Measurements from ENCODE around the gene CLEC3B.

Gene CLEC3B

GRCh38 chr3:45029661-45030060, 3.6 kb downstream of the CLEC3B start:
- FAIRE-seq (no peak), DNase-seq (ENCODE audit: insufficient read length, low spot score) (no peak)
- TF ChIP-seq POU2F2 (IDR thresholded peaks at IDR 0.05; ENCODE audit: low read depth, low read length) (no peak), POLR2AphosphoS5 (IDR thresholded peaks at IDR 0.05; ENCODE audit: low read depth, low read length) (no peak), POLR2A (IDR thresholded peaks at IDR 0.05; ENCODE audit: low read depth, low read length) (no peak), PAX5 (IDR thresholded peaks at IDR 0.05; ENCODE audit: insufficient read depth, low read length, severe bottlenecking) (no peak), TAF1 (IDR thresholded peaks at IDR 0.05; ENCODE audit: low read depth, low read length) (no peak), SPI1 (IDR thresholded peaks at IDR 0.05; ENCODE audit: low read depth, low read length) (no peak)

GRCh38 chr3:45031531-45031930, 5.4 kb downstream of the CLEC3B start:
- DNase-seq (ENCODE audit: insufficient read length, low spot score) (no peak), FAIRE-seq (no peak)
- no peak for TF ChIP-seq SPI1 (IDR thresholded peaks at IDR 0.05; ENCODE audit: low read depth, low read length)
- TF ChIP-seq PAX5 (IDR thresholded peaks at IDR 0.05; ENCODE audit: insufficient read depth, low read length, severe bottlenecking), result no peak
- TF ChIP-seq POU2F2 (IDR thresholded peaks at IDR 0.05; ENCODE audit: low read depth, low read length), result no peak
- no peak for TF ChIP-seq TAF1 (IDR thresholded peaks at IDR 0.05; ENCODE audit: low read depth, low read length)
- TF ChIP-seq POLR2A (IDR thresholded peaks at IDR 0.05; ENCODE audit: low read depth, low read length), result no peak
- no peak for TF ChIP-seq POLR2AphosphoS5 (IDR thresholded peaks at IDR 0.05; ENCODE audit: low read depth, low read length)

GRCh38 chr3:45032113-45032512, 6.0 kb downstream of the CLEC3B start:
- FAIRE-seq, result no peak
- no peak for TF ChIP-seq POU2F2 (IDR thresholded peaks at IDR 0.05; ENCODE audit: low read depth, low read length)
- DNase-seq (ENCODE audit: insufficient read length, low spot score), result no peak

- no peak for FAIRE-seq
- DNase-seq (ENCODE audit: insufficient read length, low spot score), result no peak
- TF ChIP-seq POU2F2 (IDR thresholded peaks at IDR 0.05; ENCODE audit: low read depth, low read length) (no peak), SPI1 (IDR thresholded peaks at IDR 0.05; ENCODE audit: low read depth, low read length) (no peak), TAF1 (IDR thresholded peaks at IDR 0.05; ENCODE audit: low read depth, low read length) (no peak), PAX5 (IDR thresholded peaks at IDR 0.05; ENCODE audit: insufficient read depth, low read length, severe bottlenecking) (no peak), POLR2A (IDR thresholded peaks at IDR 0.05; ENCODE audit: low read depth, low read length) (no peak), POLR2AphosphoS5 (IDR thresholded peaks at IDR 0.05; ENCODE audit: low read depth, low read length) (no peak)
Observed at GRCh38 chr3:45033791-45034190, 7.7 kb downstream of the CLEC3B start.

DNA sequence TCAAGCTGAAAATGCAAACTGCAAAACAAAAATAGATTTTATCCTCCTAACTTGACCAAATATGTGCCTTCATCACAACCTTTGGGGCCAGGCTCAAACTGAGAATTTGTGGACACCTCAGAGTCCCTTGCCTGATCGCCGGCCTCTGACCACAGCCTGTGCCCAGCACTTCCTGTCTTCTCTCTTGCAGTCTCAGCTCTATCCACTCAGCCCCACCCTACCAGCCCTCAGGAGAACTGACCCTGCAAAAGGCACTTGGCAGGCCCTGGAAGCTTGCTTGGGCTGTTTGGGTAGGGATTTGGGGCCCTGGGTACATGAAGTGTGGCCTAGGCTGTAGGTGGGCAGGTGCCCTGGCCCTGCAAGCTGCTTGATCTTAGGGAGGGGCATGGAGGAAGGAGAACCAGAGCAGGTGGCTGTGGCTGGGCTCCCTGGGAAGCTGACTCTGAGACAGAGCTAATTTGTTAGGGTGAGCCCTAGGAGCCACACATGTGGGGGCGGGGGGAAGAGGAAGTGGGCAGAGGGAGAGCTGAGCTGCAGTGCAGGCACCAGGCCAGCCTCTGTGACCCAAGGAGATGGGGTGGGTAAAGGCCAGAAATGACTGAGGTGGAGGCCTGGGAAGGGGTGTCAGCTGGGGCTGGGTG, 8.6 kb downstream of the CLEC3B start:
- TF ChIP-seq POLR2AphosphoS5 (IDR thresholded peaks at IDR 0.05; ENCODE audit: low read depth, low read length), result no peak
- TF ChIP-seq POU2F2 (IDR thresholded peaks at IDR 0.05; ENCODE audit: low read depth, low read length), result no peak
- peak; percentile 81 for TF ChIP-seq SPI1 (IDR thresholded peaks at IDR 0.05; ENCODE audit: low read depth, low read length)
- DNase-seq (ENCODE audit: insufficient read length, low spot score) (no peak), FAIRE-seq (peak; percentile 80)

GRCh38 chr3:45035441-45036301, 9.6 kb downstream of the CLEC3B start:
- TF ChIP-seq POLR2AphosphoS5 (IDR thresholded peaks at IDR 0.05; ENCODE audit: low read depth, low read length), result no peak
- no peak for TF ChIP-seq POLR2A (IDR thresholded peaks at IDR 0.05; ENCODE audit: low read depth, low read length)
- no peak for TF ChIP-seq PAX5 (IDR thresholded peaks at IDR 0.05; ENCODE audit: insufficient read depth, low read length, severe bottlenecking)
- TF ChIP-seq POU2F2 (IDR thresholded peaks at IDR 0.05; ENCODE audit: low read depth, low read length), result no peak
- no peak for TF ChIP-seq TAF1 (IDR thresholded peaks at IDR 0.05; ENCODE audit: low read depth, low read length)
- no peak for TF ChIP-seq SPI1 (IDR thresholded peaks at IDR 0.05; ENCODE audit: low read depth, low read length)
- no peak for FAIRE-seq
- no peak for DNase-seq (ENCODE audit: insufficient read length, low spot score)

DNA sequence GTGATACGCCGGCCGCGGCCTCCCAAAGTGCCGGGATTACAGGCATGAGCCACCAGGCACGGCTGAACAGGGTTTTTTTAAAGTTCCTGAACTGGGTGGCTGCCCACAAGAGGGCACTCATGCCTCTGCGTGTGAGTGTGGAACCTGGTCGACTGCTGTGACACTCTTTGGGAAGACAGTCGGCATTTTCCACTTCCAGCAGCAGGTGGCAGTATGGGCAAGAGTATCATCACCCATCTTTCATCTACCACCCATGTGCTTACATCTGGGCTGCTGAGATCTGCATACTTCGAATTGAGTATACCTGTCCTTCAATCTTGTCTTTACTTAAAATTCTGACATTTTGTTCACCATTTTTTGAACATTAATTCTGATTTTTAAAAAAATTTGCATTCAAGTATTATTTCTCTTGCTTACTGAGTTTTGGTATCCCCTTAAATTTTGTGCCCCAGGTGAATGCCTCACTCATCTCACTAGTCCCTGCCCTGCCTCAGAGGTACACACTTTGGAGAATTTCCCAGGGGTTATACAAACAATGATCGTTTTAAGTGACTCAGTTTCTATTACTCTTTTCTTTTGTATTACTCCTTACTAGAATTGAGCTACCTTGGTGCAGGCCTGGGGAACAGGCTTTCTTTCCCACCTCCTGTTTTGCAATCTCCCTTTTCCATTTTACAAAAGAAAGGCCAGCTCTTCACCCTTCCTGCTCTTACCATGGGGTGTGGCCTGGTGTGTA, 11.8 kb downstream of the CLEC3B start:
- DNase-seq (ENCODE audit: insufficient read length, low spot score) (peak; percentile 85), FAIRE-seq (peak; percentile 99)
- TF ChIP-seq POLR2AphosphoS5 (IDR thresholded peaks at IDR 0.05; ENCODE audit: low read depth, low read length) (no peak), SPI1 (IDR thresholded peaks at IDR 0.05; ENCODE audit: low read depth, low read length) (no peak), POLR2A (IDR thresholded peaks at IDR 0.05; ENCODE audit: low read depth, low read length) (no peak), TAF1 (IDR thresholded peaks at IDR 0.05; ENCODE audit: low read depth, low read length) (no peak), POU2F2 (IDR thresholded peaks at IDR 0.05; ENCODE audit: low read depth, low read length) (no peak), PAX5 (IDR thresholded peaks at IDR 0.05; ENCODE audit: insufficient read depth, low read length, severe bottlenecking) (no peak)

DNA sequence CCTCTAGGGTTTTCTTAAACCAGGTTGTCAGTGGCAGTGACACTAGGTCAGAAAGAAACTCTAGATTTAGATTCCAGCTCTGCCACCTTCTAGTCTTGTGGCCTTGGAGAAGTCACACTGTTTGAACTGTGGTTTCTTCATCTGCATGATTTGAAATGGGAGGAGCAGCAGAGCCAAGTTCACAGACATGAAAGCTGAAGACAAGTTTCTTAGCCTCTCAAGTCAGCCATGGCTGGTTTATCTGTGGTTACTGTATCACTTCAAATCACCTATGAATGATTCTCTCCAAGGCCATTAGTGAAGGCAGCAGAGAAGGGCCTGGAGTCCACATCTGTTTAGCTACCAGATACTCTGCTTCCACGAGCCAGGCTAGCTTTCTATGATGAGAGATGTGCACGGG, 15.6 kb downstream of the CLEC3B start:
- FAIRE-seq (no peak), DNase-seq (ENCODE audit: insufficient read length, low spot score) (no peak)
- TF ChIP-seq POLR2A (IDR thresholded peaks at IDR 0.05; ENCODE audit: low read depth, low read length) (no peak), POLR2AphosphoS5 (IDR thresholded peaks at IDR 0.05; ENCODE audit: low read depth, low read length) (no peak), SPI1 (IDR thresholded peaks at IDR 0.05; ENCODE audit: low read depth, low read length) (no peak), POU2F2 (IDR thresholded peaks at IDR 0.05; ENCODE audit: low read depth, low read length) (no peak), TAF1 (IDR thresholded peaks at IDR 0.05; ENCODE audit: low read depth, low read length) (no peak), PAX5 (IDR thresholded peaks at IDR 0.05; ENCODE audit: insufficient read depth, low read length, severe bottlenecking) (no peak)

GRCh38 chr3:45042162-45042561, 16.1 kb downstream of the CLEC3B start:
- DNase-seq (ENCODE audit: insufficient read length, low spot score) (no peak), FAIRE-seq (no peak)
- no peak for TF ChIP-seq TAF1 (IDR thresholded peaks at IDR 0.05; ENCODE audit: low read depth, low read length)
- TF ChIP-seq POU2F2 (IDR thresholded peaks at IDR 0.05; ENCODE audit: low read depth, low read length), result no peak
- no peak for TF ChIP-seq PAX5 (IDR thresholded peaks at IDR 0.05; ENCODE audit: insufficient read depth, low read length, severe bottlenecking)
- TF ChIP-seq SPI1 (IDR thresholded peaks at IDR 0.05; ENCODE audit: low read depth, low read length), result no peak
- no peak for TF ChIP-seq POLR2AphosphoS5 (IDR thresholded peaks at IDR 0.05; ENCODE audit: low read depth, low read length)
- no peak for TF ChIP-seq POLR2A (IDR thresholded peaks at IDR 0.05; ENCODE audit: low read depth, low read length)

Data from GM12891 (cell line).